Activated T-helper 1 cell treated with Interleukin-2 at 50 U/mL for 16 hours (primary cell): ENCODE results near the gene USP40.

Experiments
- DNase-seq: peaks from one replicate; pipeline ENCODE4 v3.0.0-alpha.2; 2020; ENCODE audit warnings: low read depth

Gene USP40

DNA sequence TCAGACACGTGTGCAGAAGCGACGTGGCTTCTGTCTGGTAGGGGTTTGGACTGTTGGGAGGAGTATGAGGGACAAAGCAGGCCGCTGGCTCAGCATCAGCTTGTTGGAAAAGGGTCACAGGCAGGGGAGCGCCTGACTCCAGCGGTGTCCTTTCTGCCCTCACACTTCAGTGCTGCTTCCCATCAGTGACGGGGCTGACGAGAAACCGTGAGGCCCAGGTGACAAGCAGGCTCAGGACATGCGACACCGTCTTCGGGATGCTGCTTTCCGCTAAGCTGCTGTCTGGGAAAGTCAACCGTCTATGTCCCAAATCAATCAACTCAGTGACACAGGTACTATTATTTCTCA lies 90.5 kb downstream of the USP40 start:
- DNase-seq = no peak

DNA sequence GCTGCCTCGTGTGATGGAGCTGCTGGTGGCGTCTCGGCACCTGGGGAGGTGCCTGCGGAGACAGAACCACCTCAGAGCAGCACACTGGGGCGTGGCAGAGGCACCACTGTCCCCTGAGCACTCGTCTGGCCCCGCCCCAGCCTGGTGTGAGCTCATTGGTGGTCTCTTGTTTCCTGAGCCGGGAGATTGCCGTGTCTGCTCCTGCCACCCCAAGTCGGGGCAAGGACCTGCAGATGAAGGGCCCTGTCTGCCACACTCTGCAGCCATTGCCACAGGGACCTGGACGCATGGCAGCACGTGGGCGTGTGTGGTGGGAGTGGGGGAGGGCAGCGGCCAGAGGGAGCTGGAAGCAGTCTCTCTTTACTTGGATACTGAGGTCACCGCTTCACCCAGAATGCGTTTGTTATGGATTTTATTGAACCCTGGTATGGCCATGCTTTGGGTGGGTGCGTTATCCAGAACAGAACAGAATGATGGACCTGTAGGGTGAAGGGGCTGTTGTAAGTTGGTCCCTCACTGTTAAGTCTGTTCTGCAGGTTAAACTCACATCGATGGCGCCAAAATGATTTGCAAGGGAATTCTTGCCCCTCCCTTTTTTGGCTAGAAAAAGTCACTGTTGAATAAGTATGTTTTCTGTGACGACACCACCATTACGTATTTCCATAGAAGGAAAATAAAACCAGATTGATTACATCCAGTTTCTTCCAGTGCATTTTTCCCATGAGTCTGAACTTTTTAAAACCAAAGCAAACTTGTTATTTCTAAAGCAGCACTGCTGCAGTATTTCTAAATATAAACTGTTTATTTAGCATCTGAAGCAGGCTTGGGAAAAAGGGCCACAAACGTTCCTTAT lies 92.0 kb downstream of the USP40 start:
- no peak for DNase-seq

DNA sequence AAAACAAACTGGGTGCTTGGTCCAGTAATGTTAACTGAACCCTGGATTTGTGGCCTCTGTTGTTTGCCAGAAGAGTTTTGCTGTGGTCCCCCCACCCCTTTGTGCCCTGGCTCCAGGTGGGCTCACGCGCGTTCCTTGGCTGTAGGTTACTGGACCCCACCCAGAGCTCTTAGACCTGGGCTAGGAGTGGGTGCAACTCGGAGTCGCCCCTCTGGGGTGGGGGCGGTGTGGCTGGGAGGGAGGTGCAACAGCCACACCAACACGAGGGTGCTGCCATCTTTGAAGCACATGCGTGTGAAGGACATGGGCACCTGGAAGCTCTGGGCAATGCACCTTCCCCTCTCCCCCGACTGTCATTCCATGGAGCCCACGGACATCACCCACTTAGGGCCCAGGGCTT lies 92.7 kb downstream of the USP40 start:
- no peak for DNase-seq

DNA sequence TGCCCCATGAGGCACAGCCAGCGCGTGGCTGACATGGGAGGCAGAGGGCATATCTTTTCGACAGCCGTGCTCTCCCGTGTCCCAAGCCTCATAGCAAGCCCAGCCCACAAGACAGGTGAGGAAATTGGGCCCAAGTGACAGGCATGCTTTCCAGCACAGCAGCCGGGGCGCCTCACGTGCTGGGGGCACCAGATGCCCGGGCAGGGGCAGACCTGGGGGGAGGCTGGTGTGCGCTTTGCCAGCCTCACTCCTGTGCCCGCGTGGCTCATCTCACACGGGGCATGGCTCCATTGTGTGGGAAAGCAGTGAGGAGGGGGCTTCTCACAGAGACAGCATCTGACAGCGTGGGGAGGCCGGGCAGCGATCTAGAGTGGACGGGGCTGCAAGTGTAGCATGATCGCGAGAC lies 93.2 kb downstream of the USP40 start:
- no peak for DNase-seq

DNA sequence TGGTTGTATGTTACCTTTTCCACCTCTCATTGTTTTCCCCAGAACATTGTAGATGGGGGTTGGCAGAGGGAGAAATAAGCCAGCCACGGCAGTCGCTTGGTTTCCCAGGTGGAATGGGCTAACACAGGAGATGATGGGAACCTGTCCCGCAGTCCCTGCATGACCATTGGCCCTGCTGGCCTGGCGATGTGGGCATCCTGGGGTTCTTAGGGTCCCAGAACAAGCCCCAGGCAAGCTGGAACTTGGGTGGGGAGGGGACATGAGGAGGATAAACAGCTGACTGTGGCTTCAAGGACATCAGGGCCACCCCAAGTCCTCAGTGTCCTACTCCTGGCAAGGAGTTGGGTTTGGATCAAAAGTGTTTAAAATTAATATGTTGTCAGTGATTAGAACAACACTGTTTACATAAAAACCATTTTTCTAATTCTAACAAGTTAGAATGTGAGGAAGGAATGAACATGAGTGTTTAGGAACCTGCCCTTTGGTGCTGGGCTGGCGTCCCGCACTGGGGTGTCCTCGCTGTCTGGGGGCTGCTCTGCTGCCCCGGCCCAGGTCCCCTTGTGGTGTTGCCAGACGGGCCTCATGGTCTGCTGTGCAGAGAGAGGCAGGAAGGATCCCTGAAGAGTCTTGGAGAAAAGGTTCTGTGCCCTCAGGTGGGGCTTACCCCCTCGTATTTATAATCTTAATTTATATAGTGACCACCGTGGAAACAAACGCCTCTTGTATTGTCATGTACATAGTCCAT lies 95.1 kb downstream of the USP40 start:
- DNase-seq = no peak

DNA sequence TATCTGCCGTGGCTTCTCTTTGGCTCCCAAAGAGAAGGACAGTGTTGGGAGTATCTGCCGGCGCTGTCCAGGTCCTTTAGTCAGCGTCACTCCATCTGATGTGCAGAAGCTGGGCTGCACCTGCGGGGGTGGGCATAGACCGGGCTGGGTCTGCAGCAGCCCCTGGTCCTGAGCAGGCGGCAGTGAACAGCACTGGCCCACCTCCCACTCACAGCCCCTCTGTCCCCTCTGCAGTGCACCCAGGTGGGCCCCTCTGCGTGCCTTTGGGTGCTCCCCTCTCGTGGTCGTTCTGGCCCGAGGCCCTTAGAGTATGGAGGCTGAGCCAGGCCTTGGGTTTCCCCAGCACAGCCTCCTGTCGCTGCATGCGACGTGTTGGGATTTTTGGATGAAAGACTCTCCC lies 95.7 kb downstream of the USP40 start:
- no peak for DNase-seq

DNA sequence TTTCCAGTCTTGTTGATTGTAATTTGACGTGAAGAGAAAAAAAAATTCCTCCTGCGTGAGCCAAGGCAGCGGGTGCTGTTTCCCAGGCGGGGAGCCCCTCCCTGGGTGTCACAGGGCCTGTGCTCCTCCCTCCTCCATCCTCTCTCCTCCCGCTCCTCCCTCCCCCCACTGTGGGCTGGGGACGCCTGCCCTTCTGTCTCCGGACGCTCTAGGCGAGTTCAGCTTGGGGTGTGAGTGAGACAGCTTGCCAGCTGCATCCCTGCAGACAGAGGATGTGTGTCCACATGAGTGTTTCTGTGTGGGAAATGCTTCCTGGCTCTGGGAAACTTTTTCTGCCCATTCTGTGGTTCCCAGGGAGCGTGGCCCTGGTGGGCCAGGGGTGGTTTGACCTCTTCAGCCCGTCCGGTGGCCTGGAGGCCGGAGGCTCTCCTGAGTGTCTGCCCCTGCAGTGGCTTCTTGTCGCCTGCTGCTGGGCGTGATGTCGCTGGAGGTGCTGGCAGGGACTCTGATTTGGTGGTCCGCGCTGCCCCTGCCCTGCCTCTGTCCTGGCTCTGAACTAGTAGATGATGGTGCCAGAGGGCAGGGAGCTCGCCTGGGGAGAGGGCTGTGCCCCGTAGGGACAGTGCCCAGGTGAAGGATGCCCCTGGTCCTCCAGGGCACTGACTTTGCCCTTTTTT lies 96.4 kb downstream of the USP40 start:
- DNase-seq = no peak

DNA sequence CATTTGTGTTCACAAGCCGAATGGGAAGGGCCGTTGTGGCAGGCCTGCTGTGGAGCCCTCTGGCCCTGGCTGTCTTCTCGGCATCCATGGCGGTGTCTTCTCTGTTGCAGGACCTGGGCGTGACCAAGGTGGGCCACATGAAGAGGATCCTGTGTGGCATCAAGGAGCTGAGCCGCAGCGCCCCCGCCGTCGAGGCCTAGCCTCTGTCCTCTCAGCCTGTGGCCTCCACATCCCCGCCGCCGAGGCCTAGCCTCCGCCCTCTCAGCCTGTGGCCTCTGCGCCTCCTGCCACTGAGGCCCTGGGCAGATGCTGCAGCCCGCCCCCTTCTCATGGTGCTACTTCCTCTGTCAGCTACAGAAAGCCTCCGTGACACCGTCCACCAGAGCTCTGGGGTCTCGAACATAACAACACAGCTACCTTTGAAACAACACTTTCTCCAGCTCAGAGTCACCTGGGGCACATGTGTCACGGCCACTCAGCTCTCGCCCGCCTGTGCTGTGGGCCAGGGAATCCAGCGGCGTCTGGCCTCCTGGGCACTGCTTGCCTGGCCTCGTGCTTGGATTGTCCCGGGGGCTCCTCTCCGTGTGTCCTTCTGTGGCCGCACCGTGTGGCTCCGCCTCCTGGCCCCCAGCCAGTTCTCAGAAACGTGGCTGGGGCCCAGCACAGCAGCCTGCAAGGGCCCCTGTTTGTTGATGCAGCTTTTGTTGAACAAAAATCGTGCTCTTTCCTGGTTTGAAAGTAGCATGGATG lies 97.1 kb downstream of the USP40 start:
- no peak for DNase-seq

DNA sequence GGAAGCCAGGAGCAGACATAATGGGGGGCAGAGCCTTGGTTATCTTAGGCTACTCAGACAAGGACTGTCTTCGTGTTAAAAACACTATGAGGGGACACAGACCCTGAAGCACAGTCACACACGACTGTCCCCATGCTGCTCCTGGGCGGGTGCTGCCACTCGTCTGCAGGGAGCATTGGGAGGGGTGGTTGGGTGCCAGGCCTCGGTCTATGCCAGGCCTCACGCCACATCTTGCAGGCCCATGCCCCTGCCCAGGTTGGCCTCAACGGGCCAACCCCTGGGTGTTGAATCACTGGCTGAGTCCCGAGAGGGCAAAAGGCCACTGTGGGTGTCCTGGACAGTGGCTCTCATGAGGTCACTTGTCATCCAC lies 97.9 kb downstream of the USP40 start:
- DNase-seq = no peak

DNA sequence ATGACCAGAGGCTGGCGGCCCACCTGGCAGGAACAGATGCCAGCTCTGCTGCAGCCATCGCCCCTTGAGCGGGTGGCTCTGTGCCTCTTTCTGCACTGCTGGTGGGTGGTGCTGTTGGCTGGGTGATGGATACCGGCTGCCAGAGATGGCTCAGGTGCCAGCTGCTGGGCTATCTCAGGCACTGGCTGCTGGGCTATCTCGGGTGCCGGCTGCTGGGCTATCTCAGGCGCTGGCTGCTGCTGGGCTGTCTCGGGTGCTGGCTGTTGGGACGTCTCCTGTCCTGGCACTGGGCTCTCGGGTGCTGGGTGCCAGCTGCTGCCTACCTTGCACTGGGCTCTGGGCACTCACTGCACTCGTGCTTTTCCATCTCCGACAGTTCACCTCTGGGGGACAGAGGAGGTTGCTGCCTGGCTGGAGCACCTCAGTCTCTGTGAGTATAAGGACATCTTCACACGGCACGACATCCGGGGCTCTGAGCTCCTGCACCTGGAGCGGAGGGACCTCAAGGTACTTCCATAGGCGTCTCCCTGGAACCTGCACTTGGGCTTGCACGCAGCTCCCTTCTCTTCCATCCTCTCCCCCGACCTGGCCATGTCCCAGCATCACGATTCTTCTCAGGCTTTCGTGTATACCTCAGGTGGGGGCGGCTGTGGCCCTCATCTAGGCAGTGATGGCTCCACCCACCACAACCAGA lies 98.4 kb downstream of the USP40 start:
- DNase-seq = no peak

DNA sequence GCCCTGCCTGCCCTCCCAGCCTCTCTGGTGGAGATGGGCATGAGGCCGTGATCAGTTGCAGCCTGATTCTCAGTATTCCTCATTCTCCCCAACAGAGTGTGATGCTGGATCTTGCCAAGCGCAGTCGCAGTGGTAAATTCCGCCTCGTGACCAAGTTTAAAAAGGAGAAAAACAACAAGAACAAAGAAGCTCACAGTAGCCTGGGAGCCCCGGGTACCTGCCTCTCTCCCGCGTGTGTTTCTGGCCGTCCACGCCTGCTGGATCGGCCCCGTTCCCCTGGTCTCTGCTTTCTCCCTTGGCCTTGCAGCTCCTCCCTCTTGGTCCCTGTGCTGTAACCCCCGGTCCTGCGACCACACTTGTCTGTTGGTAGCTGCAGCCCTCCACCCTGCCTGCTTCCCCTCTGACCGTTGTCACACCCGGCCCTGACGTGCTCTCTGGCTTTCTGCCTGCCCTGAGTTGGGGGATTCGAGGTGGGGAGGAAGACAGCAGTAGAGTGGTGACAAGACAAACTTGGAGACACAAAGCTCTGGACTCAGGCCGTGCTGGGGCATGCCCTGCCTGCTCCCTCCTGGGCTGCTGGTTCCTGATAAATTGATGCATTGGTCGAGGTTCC lies 99.5 kb downstream of the USP40 start:
- DNase-seq = no peak

DNA sequence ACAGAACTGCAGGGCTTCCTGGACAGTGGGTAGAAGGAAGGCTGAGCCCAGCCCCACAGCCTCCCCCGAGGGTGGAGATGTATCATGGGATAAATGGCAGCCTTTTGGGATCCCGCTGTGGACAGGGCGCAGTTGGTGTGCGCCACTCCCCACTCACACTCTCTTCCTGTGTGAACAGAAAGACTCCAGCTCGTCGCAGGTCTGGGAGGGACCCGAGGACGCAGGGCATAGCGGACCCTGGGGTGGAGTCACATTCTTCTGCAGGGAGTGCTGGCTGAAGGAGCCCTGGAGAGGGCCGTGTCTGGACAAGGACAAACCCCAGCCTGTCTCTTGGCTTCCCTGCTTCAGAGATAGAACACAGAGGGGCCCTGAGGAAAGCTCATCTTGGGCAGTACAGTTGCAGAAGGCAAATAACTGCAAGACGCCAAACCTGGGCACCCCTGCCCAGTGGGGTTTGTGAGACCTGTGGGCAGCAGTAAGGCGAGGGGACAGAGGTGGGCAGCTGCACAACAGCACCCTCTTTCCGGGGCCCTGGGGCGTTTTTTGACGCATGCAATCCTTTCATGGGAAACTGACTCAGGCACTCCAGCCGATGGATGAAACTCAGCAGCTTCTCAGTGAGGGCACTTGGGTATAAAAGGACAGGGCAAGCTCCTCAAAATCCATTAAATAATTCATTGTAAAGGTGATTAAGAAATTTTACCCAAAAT lies 101.9 kb downstream of the USP40 start:
- DNase-seq = no peak

DNA sequence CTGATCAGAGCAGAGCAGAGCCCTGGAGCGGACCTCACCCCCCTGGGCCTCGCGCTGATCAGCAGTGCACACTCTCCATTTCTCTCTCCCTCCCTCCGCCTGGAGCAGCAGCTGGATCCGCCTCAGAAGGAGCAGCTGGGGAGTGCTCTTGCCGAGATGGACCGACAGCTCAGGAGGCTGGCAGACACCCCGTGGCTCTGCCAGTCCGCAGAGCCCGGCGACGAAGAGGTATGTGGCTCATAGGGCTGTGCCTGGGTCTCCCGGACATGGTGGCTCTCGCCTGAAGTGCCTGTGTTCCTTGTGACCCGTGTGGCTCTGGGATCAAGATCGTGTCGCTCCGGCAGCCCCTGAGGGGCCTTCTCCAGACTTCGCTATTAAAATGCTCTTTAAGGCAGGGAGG lies 102.5 kb downstream of the USP40 start:
- DNase-seq = no peak

DNA sequence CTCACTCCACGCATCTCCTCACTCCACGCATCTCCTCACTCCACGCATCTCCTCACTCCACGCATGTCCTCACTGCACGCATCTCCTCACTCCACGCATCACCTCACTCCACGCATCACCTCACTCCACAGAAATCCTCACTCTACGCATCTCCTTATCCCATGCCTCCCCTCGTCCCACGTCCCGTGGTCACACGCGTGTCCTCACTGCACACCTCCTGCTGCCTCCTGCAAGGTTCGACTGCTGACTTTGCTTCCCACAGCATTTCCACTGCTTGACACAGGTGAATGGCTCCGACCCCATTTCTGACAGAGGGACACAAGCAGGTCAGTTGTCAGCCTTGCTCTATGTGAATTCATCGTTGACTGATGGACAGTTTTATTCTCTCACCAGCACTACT lies 103.0 kb downstream of the USP40 start:
- DNase-seq = no peak

DNA sequence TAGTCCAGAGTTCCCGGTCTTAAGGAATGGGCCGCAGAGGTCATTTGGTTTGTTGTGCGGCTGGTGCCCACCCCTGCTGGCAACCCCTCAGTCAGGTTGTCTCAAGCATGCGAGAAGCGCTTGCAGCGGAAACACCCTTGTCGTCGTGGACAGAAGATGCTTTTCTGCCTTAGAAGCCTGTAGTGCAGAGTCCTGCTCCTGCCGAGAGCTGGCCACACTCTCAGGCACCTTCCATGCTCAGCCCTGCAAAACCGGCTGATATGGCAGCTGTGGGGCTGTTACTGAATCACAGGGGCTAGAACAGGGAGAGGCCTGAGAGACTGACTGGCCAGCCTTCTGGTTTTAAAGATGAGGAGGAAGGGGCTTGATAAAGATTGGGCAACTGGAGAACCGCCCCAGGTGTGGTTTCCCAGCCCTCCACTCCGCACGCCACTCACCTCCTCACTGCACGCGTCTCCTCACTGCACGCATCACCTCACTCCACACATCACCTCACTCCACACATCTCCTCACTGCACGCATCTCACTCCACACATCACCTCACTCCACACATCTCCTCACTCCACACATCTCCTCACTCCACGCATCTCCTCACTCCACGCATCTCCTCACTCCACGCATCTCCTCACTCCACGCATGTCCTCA lies 103.6 kb downstream of the USP40 start:
- no peak for DNase-seq

DNA sequence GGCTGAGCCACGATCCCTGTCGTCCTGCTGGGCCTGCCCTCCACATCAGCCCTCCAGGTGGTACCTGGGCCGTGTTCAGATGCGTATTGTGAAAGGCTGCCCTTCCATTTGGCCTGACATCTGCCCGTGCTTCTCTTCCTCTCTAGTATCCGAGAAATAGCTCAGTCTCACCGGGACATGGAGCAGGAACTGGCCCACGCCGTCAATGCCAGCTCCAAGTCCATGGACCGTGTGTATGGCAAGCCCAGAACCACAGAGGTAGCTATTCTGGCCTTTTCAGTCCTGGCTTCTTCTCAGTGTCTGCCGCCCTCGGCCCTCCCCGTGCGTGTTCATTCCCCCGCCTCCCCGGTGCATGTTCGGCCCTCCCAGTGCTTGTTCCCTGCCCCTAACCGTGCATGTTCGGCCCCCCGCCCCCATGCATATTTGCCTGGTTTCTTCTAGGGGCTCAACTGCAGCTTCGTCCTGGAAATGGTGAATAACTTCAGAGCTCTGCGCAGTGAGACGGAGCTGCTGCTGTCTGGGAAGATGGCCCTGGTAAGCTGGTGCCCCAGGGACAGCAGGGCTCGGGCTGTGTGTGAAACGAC lies 104.3 kb downstream of the USP40 start:
- DNase-seq = no peak

DNA sequence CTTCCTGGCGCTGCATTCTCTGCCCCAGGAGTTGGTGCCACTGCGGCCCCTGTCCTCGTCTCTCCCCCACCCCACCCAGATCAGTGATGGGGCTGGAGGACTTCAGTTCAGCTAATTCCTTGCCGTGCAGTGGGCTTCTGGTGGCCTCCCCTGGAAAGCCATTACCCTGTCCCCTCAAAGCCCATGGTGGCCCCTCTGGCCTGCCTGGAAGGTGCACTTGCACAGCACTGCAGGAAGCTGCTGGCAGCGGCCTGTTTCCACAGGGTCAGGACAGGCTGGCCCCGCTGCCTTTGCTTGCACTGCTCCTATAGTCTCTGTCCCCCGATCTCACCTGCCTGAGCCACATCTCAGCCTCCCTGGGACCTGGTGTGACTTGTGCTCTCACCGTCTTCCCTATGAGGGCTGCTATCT lies 105.1 kb downstream of the USP40 start:
- no peak for DNase-seq

DNA sequence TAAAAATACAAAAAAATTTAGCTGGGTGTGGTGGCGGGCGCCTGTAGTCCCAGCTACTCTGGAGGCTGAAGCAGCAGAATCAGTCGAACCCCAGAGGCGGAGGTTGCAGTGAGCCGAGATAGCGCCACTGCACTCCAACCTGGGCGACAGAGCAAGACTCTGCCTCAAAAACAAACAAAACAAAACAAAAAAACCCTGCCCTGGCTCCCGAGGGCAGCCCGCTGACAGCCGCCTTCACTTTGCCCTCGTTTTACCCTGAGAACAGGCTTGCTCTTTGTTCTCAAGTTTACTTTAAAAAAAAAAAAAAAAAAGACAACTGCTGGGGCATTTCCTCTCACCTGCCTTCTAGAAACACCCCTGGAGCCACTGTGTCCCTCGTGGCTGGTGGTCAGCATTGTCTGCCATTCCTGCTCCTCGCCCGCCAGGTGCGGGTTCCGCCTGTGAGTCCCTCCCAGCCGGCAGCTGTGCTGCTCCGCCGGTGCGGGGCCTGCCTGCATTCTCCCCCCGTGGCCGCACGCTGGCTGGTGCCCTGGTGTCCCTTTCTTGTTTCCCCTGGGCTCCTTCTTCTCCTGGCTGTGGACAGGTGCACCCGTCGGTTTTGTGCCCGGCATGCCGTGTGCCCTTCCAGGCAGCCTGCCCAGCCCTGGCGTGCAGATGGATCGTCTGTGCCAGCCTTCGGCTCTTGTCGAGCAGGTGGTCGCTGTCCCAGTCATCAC lies 105.7 kb downstream of the USP40 start:
- no peak for DNase-seq

DNA sequence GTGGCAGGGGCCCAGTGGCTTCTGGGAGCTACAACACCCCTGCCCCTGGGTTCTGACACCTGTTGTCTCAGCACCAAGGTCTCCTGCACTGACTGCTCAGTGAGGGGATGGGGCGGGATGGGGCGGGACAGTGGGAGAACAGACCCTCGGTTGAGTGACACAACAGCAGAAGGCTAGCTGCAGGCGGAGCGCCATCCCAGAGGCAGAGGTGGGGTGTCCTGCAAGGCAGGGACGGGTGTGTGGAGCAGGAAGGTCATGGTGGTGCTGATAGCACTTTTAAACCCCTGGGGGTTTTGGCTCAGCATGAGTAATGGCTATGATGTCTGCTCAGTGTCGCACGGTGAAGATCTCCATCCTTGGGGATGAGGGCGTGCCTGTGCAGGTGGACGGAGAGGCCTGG lies 107.2 kb downstream of the USP40 start:
- DNase-seq = no peak
